ENCODE results near the gene ZIC4. TPM values are rescaled to one million over a fixed set of nuclear protein-coding genes. Genes with fewer than 3 reads are reported as not detected.

ZIC4 gene
- total and polyA plus RNA-seq, 4 donors = 0.06 TPM; not detected in 3

GRCh38 chr3:147427746-147428145 lies 21.4 kb upstream of the ZIC4 start:
- TF ChIP-seq RAD21 (IDR thresholded peaks at IDR 0.05) = no peak
- no peak for TF ChIP-seq NR2F2 (IDR thresholded peaks at IDR 0.05)
- TF ChIP-seq, protein P1, sequence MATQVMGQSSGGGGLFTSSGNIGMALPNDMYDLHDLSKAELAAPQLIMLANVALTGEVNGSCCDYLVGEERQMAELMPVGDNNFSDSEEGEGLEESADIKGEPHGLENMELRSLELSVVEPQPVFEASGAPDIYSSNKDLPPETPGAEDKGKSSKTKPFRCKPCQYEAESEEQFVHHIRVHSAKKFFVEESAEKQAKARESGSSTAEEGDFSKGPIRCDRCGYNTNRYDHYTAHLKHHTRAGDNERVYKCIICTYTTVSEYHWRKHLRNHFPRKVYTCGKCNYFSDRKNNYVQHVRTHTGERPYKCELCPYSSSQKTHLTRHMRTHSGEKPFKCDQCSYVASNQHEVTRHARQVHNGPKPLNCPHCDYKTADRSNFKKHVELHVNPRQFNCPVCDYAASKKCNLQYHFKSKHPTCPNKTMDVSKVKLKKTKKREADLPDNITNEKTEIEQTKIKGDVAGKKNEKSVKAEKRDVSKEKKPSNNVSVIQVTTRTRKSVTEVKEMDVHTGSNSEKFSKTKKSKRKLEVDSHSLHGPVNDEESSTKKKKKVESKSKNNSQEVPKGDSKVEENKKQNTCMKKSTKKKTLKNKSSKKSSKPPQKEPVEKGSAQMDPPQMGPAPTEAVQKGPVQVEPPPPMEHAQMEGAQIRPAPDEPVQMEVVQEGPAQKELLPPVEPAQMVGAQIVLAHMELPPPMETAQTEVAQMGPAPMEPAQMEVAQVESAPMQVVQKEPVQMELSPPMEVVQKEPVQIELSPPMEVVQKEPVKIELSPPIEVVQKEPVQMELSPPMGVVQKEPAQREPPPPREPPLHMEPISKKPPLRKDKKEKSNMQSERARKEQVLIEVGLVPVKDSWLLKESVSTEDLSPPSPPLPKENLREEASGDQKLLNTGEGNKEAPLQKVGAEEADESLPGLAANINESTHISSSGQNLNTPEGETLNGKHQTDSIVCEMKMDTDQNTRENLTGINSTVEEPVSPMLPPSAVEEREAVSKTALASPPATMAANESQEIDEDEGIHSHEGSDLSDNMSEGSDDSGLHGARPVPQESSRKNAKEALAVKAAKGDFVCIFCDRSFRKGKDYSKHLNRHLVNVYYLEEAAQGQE (IDR thresholded peaks at IDR 0.05) = no peak
- TF ChIP-seq, protein P2, sequence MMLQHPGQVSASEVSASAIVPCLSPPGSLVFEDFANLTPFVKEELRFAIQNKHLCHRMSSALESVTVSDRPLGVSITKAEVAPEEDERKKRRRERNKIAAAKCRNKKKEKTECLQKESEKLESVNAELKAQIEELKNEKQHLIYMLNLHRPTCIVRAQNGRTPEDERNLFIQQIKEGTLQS (IDR thresholded peaks at IDR 0.05) = no peak
- TF ChIP-seq GABPA (IDR thresholded peaks at IDR 0.05 in 1 of 2, conservative IDR thresholded peaks at IDR 0.05 in 1 of 2) = no peak
- no peak for TF ChIP-seq ZBTB33 (IDR thresholded peaks at IDR 0.05)
- TF ChIP-seq MAX (IDR thresholded peaks at IDR 0.05) = no peak
- TF ChIP-seq TAF1 (conservative IDR thresholded peaks at IDR 0.05) = no peak
- TF ChIP-seq JUND (IDR thresholded peaks at IDR 0.05) = no peak
- no peak for TF ChIP-seq FOXA2 (IDR thresholded peaks at IDR 0.05)
- no peak for TF ChIP-seq HNF4G (IDR thresholded peaks at IDR 0.05)
- no peak for TF ChIP-seq RXRA (IDR thresholded peaks at IDR 0.05)
- TF ChIP-seq HNF4A (conservative IDR thresholded peaks at IDR 0.05) = no peak
- TF ChIP-seq SP1 (IDR thresholded peaks at IDR 0.05) = no peak
- no peaks in the 10 kb centered on the region for H3K9me3 ChIP-seq (ENCODE audit: control insufficient read depth in 4 of 4, low read length in 3 of 4)
- no peaks in the 10 kb centered on the region for H3K36me3 ChIP-seq (ENCODE audit: control insufficient read depth in 4 of 4, insufficient read depth in 3 of 4, low read depth in 1 of 4, low read length in 3 of 4)
- H3K9ac ChIP-seq (ENCODE audit: low read depth in 1 of 2, low read length in 2 of 2) = no peak overlapping the region
- no peak overlapping the region for H3K27ac ChIP-seq (ENCODE audit: low read depth in 1 of 2, low read length in 2 of 2)
- H3K4me3 ChIP-seq (ENCODE audit: low read depth in 1 of 3, low read length in 3 of 3) = no peak overlapping the region
- H3K4me1 ChIP-seq (ENCODE audit: control insufficient read depth in 4 of 4, insufficient read depth in 4 of 4, low read length in 3 of 4) = no peaks in the 10 kb centered on the region
- WGBS = 57% methylated on average over 3 of the region's 3 CpGs
- DNase-seq (ENCODE audit: low spot score) = no peak
- H3K27me3 ChIP-seq (ENCODE audit: control insufficient read depth in 4 of 4, insufficient read depth in 4 of 4, low read length in 3 of 4) = peaks cover 0 to 21% (median 1%) of the 10 kb centered on the region in 4 donors

DNA sequence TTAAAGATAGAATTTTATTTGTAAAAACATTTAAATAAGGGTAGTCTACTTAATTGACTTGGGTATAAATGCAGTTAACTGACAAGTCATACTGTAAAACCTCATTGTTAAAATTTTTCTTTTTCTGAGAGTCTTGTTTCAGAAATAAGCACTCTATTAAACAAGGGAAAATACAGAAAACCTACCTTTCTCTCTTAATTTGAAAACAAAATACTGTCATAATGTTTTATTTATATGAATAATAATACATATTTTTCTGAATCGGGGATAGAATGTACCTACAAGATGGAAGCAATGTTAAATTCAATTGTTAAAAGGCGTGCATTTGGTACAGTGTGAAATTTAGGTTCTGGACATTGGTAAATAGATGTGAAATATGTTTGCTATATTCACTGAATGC lies 20.6 kb upstream of the ZIC4 start:
- TF ChIP-seq, protein P2 (IDR thresholded peaks at IDR 0.05) = no peak
- TF ChIP-seq TAF1 (conservative IDR thresholded peaks at IDR 0.05) (no peak), HNF4G (IDR thresholded peaks at IDR 0.05) (no peak), EGR1 (IDR thresholded peaks at IDR 0.05; ENCODE audit: low read depth in 2 of 2) (no peak), MAX (IDR thresholded peaks at IDR 0.05) (no peak), YY1 (IDR thresholded peaks at IDR 0.05) (no peak), FOXA1 (IDR thresholded peaks at IDR 0.05) (no peak), NR2F2 (IDR thresholded peaks at IDR 0.05) (no peak)
- H3K4me3 ChIP-seq (ENCODE audit: low read depth in 1 of 3, low read length in 3 of 3) = no peak overlapping the region
- no peaks in the 10 kb centered on the region for H3K9me3 ChIP-seq (ENCODE audit: control insufficient read depth in 4 of 4, low read length in 3 of 4)
- peaks cover 0 to 24% (median 1%) of the 10 kb centered on the region in 4 donors for H3K27me3 ChIP-seq (ENCODE audit: control insufficient read depth in 4 of 4, insufficient read depth in 4 of 4, low read length in 3 of 4)
- H3K9ac ChIP-seq (ENCODE audit: low read depth in 1 of 2, low read length in 2 of 2) = no peak overlapping the region
- WGBS = 85% methylated on average over 2 of the region's 2 CpGs
- H3K36me3 ChIP-seq (ENCODE audit: control insufficient read depth in 4 of 4, insufficient read depth in 3 of 4, low read depth in 1 of 4, low read length in 3 of 4) = no peaks in the 10 kb centered on the region
- H3K27ac ChIP-seq (ENCODE audit: low read depth in 1 of 2, low read length in 2 of 2) = no peak overlapping the region
- H3K4me1 ChIP-seq (ENCODE audit: control insufficient read depth in 4 of 4, insufficient read depth in 4 of 4, low read length in 3 of 4) = no peaks in the 10 kb centered on the region
- DNase-seq (ENCODE audit: low spot score) = no peak
